HCT116 (cell line): ENCODE measurements around the gene CNTN5. TPM values are rescaled to one million over a fixed set of nuclear protein-coding genes. Genes with fewer than 3 reads are reported as not detected.

Source experiments
- ATAC-seq: fragments of 200-7000 bp; cut with Tn5 transposase; 2 replicates; pipeline ENCODE4 v1.9.1; 2020; ENCODE audit warnings: mild to moderate bottlenecking, moderate library complexity
- BruUV-seq: library from RNA; stranded (reverse); fragments of 400-500 nt; replicated peaks from 2 replicates; lab custom pipeline; 2021; lab: Mats Ljungman, UMichigan
- CTCF ChIA-PET: fragments of 300-600 bp; sonication (Branson Sonifier 250); formaldehyde crosslinking; loops from one replicate; lab custom pipeline; 2021; ENCODE audit warnings: antibody characterized with exemption; lab: Charles Lee
- POLR2A ChIA-PET: fragments of 300-600, 350-600 bp; sonication (Branson Sonifier 250); formaldehyde crosslinking; loops from one replicate; lab custom pipeline; 2021; ENCODE audit warnings: antibody characterized with exemption; lab: Charles Lee
- RAD21 ChIA-PET, 2 experiments: fragments of 300-600 bp; sonication (Branson Sonifier 250); formaldehyde crosslinking; loops; one replicate each; lab custom pipeline; 2023; ENCODE audit warnings: low total read pairs in 2 of 2; ENCODE audit not compliant: uncharacterized antibody in 2 of 2, unreplicated experiment in 2 of 2, low non-redundant PET in 1 of 2; lab: Charles Lee
- DNase-seq: peaks from one replicate; pipeline ENCODE4 v3.0.0-alpha.2; 2010; ENCODE audit warnings: low read depth, low spot score
- H2AFZ ChIP-seq: fragments of 200-600 bp; shearing (Covaris generic), sonication (generic); 2 replicates; pipeline ENCODE4 v1.6.1; 2017; ENCODE audit warnings: low read depth, mixed run types, mixed read lengths, antibody characterized with exemption, low read length; ENCODE audit not compliant: poor library complexity, severe bottlenecking
- H3K27ac ChIP-seq: 2 replicates; pipeline ENCODE4 v1.5.1; 2012; ENCODE audit warnings: low read depth, low read length
- H3K27me3 ChIP-seq: fragments of 200-600 bp; sonication (generic); 2 replicates; pipeline ENCODE4 v1.6.1; 2016; ENCODE audit warnings: mixed run types, low read length, mixed read lengths; ENCODE audit not compliant: insufficient read depth
- H3K36me3 ChIP-seq, 2 experiments: fragments of 200-500 bp in 1 of 2; fragments of 200-600 bp in 1 of 2; sonication (Bioruptor generic) in 1 of 2; sonication (generic) in 1 of 2; 2 replicates each; pipeline versions ENCODE4 v1.5.1 to v1.6.1; 2014 to 2016; ENCODE audit warnings: low read length in 2 of 2, inconsistent platforms in 1 of 2, mixed read lengths in 1 of 2, mixed run types in 1 of 2; ENCODE audit not compliant: insufficient read depth in 2 of 2, control insufficient read depth in 1 of 2
- H3K4me1 ChIP-seq, 2 experiments: fragments of 200-600 bp in 1 of 2; sonication (generic) in 1 of 2; 2 replicates each; pipeline versions ENCODE4 v1.5.1 to v1.6.1; 2012 to 2017; ENCODE audit warnings: low read length in 2 of 2, inconsistent platforms in 1 of 2, mild to moderate bottlenecking in 1 of 2, mixed read lengths in 1 of 2, mixed run types in 1 of 2, moderate library complexity in 1 of 2; ENCODE audit not compliant: insufficient read depth in 2 of 2, control insufficient read depth in 1 of 2
- H3K4me2 ChIP-seq: fragments of 200-600 bp; sonication (generic); 2 replicates; pipeline ENCODE4 v1.6.1; 2017; ENCODE audit warnings: mixed run types, low read length, mixed read lengths
- H3K4me3 ChIP-seq, 2 experiments: fragments of 200-600 bp in 1 of 2; sonication (generic) in 1 of 2; replicated peaks in 1 of 2; 2 replicates each; pipeline ENCODE4 v1.5.1; 2011 to 2016; ENCODE audit warnings: low read length in 2 of 2, control low read depth in 1 of 2, low read depth in 1 of 2, mild to moderate bottlenecking in 1 of 2, mixed read lengths in 1 of 2, mixed run types in 1 of 2
- H3K79me2 ChIP-seq: fragments of 200-600 bp; sonication (generic); 2 replicates; pipeline ENCODE4 v1.6.1; 2017; ENCODE audit warnings: mild to moderate bottlenecking, mixed run types, low read length, moderate library complexity, mixed read lengths; ENCODE audit not compliant: insufficient read depth
- H3K9ac ChIP-seq: fragments of 200-600 bp; sonication (generic); 2 replicates; pipeline ENCODE4 v1.6.1; 2016; ENCODE audit warnings: low read length, mixed read lengths
- H3K9me2 ChIP-seq: fragments of 200-600 bp; sonication (generic), shearing (Covaris generic); 2 replicates; pipeline ENCODE4 v1.6.1; 2017; ENCODE audit warnings: mixed run types, mild to moderate bottlenecking, moderate library complexity; ENCODE audit not compliant: insufficient read depth
- H3K9me3 ChIP-seq, 2 experiments: fragments of 200-500 bp in 1 of 2; fragments of 200-600 bp in 1 of 2; sonication (Bioruptor generic) in 1 of 2; sonication (generic) in 1 of 2; 2 replicates each; pipeline ENCODE4 v1.6.1; 2014 to 2017; ENCODE audit warnings: low read length in 2 of 2, mixed read lengths in 2 of 2, inconsistent platforms in 1 of 2, low read depth in 1 of 2, mild to moderate bottlenecking in 1 of 2, mixed run types in 1 of 2, moderate library complexity in 1 of 2; ENCODE audit not compliant: control insufficient read depth in 1 of 2, insufficient read depth in 1 of 2
- H4K20me1 ChIP-seq: fragments of 200-600 bp; sonication (generic), shearing (Covaris generic); 2 replicates; pipeline ENCODE4 v1.6.1; 2017; ENCODE audit warnings: mixed run types, mild to moderate bottlenecking, moderate library complexity; ENCODE audit not compliant: insufficient read depth
- EGR1 ChIP-seq: IDR thresholded peaks from 2 replicates; pipeline ENCODE4 v1.6.1; 2012; ENCODE audit warnings: low read depth
- EZH2 ChIP-seq: fragments of 200-600 bp; sonication (generic); IDR thresholded peaks from 2 replicates; pipeline ENCODE4 v1.6.1; 2017; ENCODE audit warnings: antibody characterized with exemption, mixed run types
- FOSL1 ChIP-seq: IDR thresholded peaks from 2 replicates; pipeline ENCODE4 v1.6.1; 2012; ENCODE audit warnings: low read depth
- POLR2AphosphoS5 ChIP-seq: IDR thresholded peaks from 2 replicates; pipeline ENCODE4 v1.6.1; 2011; ENCODE audit warnings: mild to moderate bottlenecking, low read depth, low read length, moderate library complexity
- RAD21 ChIP-seq: IDR thresholded peaks from 2 replicates; pipeline ENCODE4 v1.6.1; 2012; ENCODE audit warnings: low read depth, mild to moderate bottlenecking
- SP1 ChIP-seq: IDR thresholded peaks from 2 replicates; pipeline ENCODE4 v1.6.1; 2012; ENCODE audit warnings: low read depth
- SRF ChIP-seq: IDR thresholded peaks from 2 replicates; pipeline ENCODE4 v1.6.1; 2012; ENCODE audit warnings: low read depth
- TCF7L2 ChIP-seq: IDR thresholded peaks from 2 replicates; pipeline ENCODE4 v1.7.0; 2011; ENCODE audit warnings: borderline replicate concordance, inconsistent platforms; ENCODE audit not compliant: insufficient read depth, insufficient read length; ENCODE audit errors: extremely low read depth
- ZFX ChIP-seq: fragments of 450-650 bp; IDR thresholded peaks from 2 replicates; pipeline ENCODE4 v1.6.1; 2017
- ZNF274 ChIP-seq: fragments of 200-500 bp; sonication (Bioruptor generic); IDR thresholded peaks from 2 replicates; pipeline ENCODE4 v1.6.1; 2014; ENCODE audit warnings: mild to moderate bottlenecking, low read depth, low read length, inconsistent platforms
- intact Hi-C: fragments of 100-400 bp; cut with micrococcal nuclease; formaldehyde crosslinking; loops from 2 replicates; pipeline ENCODE4 v1.10.0; 2022
- total RNA-seq: library from RNA; stranded (reverse); gene quantifications from one replicate; pipeline ENCODE4 v1.2.1, GENCODE V29; 2021; ENCODE audit not compliant: unreplicated experiment
- TF ChIP-seq, protein P1 (sequence below): IDR thresholded peaks from 2 replicates; pipeline ENCODE4 v1.6.1; 2012; ENCODE audit warnings: low read depth

CNTN5 gene
- total RNA-seq, 1 experiment from 2014 or later = not detected

GRCh38 chr11:99208813-99209212 is 188.1 kb downstream of the CNTN5 start (continued):
- TF ChIP-seq, protein P1, sequence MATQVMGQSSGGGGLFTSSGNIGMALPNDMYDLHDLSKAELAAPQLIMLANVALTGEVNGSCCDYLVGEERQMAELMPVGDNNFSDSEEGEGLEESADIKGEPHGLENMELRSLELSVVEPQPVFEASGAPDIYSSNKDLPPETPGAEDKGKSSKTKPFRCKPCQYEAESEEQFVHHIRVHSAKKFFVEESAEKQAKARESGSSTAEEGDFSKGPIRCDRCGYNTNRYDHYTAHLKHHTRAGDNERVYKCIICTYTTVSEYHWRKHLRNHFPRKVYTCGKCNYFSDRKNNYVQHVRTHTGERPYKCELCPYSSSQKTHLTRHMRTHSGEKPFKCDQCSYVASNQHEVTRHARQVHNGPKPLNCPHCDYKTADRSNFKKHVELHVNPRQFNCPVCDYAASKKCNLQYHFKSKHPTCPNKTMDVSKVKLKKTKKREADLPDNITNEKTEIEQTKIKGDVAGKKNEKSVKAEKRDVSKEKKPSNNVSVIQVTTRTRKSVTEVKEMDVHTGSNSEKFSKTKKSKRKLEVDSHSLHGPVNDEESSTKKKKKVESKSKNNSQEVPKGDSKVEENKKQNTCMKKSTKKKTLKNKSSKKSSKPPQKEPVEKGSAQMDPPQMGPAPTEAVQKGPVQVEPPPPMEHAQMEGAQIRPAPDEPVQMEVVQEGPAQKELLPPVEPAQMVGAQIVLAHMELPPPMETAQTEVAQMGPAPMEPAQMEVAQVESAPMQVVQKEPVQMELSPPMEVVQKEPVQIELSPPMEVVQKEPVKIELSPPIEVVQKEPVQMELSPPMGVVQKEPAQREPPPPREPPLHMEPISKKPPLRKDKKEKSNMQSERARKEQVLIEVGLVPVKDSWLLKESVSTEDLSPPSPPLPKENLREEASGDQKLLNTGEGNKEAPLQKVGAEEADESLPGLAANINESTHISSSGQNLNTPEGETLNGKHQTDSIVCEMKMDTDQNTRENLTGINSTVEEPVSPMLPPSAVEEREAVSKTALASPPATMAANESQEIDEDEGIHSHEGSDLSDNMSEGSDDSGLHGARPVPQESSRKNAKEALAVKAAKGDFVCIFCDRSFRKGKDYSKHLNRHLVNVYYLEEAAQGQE = no peak
- no peak for TF ChIP-seq EZH2
- no peak for TF ChIP-seq TCF7L2
- no peak for TF ChIP-seq SP1
- TF ChIP-seq FOSL1 = no peak
- no peak for TF ChIP-seq POLR2AphosphoS5
- TF ChIP-seq ZFX = no peak

DNA sequence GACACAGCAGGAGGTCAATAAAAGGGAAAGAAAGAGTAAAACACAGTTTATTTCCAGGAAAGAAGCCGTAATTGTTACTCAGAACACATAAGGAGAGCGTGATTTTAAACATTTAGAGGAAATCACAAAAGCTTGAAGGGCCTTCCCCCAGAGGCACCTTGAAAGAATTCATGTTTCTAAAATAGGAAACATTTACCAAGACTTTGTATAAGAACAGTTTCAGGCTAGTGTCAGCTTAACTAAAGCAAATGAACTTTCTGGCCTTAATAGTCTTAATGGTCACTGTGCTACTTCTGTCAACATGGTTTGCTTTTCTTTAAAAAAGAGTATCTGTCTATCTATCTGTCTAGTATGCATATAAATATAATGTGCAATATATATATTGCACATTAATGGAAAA is 208.8 kb downstream of the CNTN5 start:
- no peak overlapping the region for H3K4me3 ChIP-seq
- no peaks in the 10 kb centered on the region for H3K27me3 ChIP-seq
- intact Hi-C loops = no loop called here
- ATAC-seq = no peak
- BruUV-seq = no TSS peak
- no peak for DNase-seq
- H3K36me3 ChIP-seq = no peaks in the 10 kb centered on the region
- peaks cover 2 to 3% of the 10 kb centered on the region in 2 experiments; a peak in 2 of 4 replicates for H3K9me3 ChIP-seq
- no peak overlapping the region for H3K27ac ChIP-seq
- H2AFZ ChIP-seq = no peak overlapping the region
- H3K9ac ChIP-seq = no peak overlapping the region
- H3K79me2 ChIP-seq = no peaks in the 10 kb centered on the region
- H3K4me2 ChIP-seq = no peak overlapping the region
- POLR2A ChIA-PET = no interaction called here
- TF ChIP-seq TCF7L2 = no peak
- no peak for TF ChIP-seq EGR1
- no peak for TF ChIP-seq SRF
- no peak for TF ChIP-seq ZNF274
- TF ChIP-seq RAD21 = no peak
- TF ChIP-seq, all 23 proteins: peak for 0
- RAD21 ChIA-PET = no interaction called here
- Histone ChIP-seq H3K9me2 (no peaks in the 10 kb centered on the region), H3K4me1 (no peaks in the 10 kb centered on the region), H4K20me1 (no peaks in the 10 kb centered on the region)
- CTCF ChIA-PET = no interaction called here
